ENCODE measurements around the gene IRAG1. TPM values are rescaled to one million over a fixed set of nuclear protein-coding genes. Genes with fewer than 3 reads are reported as not detected.

The IRAG1 gene
- total RNA-seq, 6 experiments from 2014 or later, result 35.5 to 73.3 (median 38.2) TPM

DNA sequence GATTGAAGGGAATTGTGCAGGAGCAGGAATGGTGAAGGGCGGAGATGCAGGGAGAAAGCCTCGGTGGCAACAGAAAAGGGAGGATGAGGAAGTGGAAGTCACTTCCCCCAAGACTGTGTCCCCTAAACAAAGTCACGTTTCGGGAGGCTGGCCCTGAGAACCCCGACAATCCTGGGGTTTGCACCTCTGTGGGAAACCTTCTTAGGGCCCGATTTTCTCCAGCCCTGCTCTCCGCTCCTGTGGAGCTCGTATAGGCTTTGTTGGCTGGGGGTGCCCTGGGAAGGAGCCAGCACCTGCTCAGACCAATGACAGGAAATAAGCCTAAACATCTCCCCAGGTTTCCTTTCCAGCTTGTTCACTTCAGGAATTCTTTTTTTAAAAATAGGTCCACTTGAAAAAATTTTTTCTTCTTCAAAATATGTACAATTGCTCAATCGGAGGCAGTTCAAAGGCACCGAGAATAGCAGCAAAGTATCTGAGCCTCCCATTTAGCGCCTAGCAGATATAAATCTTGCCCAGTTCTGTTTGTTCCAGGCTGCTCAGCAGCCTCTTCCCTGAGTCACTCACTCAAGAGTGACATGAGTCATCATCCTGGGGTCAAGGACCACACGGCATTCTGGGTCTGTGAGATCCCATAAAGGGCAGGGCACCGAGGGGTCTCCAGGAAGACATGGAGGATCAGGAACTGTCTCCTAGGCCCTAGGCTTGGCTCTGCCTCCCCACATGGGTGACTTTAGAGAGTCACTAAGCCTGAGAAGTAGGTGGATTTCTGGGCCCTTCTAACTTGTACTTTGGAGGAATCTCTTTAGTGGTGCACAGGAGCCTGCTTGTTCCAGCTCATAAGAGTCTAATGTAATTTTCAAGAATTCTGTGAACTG, 34.0 kb downstream of the IRAG1 start:
- H3K27ac Mint-ChIP-seq, result peak overlapping the region; percentile 97
- H3K27me3 Mint-ChIP-seq (ENCODE audit: insufficient read depth), result peaks cover 10% of the 10 kb centered on the region
- H3K36me3 Mint-ChIP-seq (ENCODE audit: low read depth), result peaks cover 20% of the 10 kb centered on the region
- H3K4me3 Mint-ChIP-seq, result peak overlapping the region; percentile 43
- H3K9me3 Mint-ChIP-seq, result no peaks in the 10 kb centered on the region
- peaks cover 83% of the 10 kb centered on the region for H3K4me1 Mint-ChIP-seq (ENCODE audit: low read depth)
- peak; percentile 97 for DNase-seq
- TF ChIP-seq, protein P1, sequence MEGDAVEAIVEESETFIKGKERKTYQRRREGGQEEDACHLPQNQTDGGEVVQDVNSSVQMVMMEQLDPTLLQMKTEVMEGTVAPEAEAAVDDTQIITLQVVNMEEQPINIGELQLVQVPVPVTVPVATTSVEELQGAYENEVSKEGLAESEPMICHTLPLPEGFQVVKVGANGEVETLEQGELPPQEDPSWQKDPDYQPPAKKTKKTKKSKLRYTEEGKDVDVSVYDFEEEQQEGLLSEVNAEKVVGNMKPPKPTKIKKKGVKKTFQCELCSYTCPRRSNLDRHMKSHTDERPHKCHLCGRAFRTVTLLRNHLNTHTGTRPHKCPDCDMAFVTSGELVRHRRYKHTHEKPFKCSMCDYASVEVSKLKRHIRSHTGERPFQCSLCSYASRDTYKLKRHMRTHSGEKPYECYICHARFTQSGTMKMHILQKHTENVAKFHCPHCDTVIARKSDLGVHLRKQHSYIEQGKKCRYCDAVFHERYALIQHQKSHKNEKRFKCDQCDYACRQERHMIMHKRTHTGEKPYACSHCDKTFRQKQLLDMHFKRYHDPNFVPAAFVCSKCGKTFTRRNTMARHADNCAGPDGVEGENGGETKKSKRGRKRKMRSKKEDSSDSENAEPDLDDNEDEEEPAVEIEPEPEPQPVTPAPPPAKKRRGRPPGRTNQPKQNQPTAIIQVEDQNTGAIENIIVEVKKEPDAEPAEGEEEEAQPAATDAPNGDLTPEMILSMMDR (IDR thresholded peaks at IDR 0.05), result no peak

DNA sequence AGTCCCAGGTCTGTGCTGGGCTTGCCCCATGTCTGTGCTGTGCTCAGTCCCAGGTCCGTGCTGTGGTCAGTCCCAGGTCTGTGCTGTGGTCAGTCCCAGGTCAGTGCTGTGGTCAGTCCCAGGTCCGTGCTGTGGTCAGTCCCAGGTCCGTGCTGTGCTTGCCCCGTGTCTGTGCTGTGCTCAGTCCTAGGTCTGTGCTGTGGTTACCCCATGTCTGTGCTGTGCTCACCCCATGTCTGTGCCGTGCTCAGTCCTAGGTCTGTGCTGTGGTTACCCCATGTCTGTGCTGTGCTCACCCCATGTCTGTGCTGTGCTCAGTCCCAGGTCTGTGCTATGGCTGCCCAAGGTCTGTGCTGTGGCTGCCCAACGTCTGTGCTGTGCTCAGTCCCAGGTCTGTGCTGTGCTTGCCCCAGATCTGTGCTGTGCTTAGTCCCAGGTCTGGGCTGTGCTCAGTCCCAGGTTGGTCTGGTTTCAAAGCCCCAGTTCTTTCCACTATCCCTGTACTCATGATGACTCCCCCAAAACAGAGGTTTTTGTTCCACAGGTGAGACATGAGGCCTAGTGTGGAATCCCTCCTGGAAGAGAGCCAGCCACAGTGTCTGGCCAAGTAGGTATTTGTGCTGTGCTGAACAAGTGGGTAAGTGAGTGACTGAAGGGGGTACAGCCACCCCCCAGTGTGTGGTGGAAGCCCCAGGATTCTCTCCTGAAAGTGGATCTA, 34.8 kb downstream of the IRAG1 start:
- Mint-ChIP-seq H3K27ac (peak overlapping the region; percentile 97), H3K9me3 (no peaks in the 10 kb centered on the region), H3K27me3 (ENCODE audit: insufficient read depth) (peaks cover 10% of the 10 kb centered on the region), H3K36me3 (ENCODE audit: low read depth) (peaks cover 18% of the 10 kb centered on the region), H3K4me3 (peak overlapping the region; percentile 40), H3K4me1 (ENCODE audit: low read depth) (peaks cover 88% of the 10 kb centered on the region)
- TF ChIP-seq, protein P1 (IDR thresholded peaks at IDR 0.05), result no peak
- no peak for DNase-seq

DNA sequence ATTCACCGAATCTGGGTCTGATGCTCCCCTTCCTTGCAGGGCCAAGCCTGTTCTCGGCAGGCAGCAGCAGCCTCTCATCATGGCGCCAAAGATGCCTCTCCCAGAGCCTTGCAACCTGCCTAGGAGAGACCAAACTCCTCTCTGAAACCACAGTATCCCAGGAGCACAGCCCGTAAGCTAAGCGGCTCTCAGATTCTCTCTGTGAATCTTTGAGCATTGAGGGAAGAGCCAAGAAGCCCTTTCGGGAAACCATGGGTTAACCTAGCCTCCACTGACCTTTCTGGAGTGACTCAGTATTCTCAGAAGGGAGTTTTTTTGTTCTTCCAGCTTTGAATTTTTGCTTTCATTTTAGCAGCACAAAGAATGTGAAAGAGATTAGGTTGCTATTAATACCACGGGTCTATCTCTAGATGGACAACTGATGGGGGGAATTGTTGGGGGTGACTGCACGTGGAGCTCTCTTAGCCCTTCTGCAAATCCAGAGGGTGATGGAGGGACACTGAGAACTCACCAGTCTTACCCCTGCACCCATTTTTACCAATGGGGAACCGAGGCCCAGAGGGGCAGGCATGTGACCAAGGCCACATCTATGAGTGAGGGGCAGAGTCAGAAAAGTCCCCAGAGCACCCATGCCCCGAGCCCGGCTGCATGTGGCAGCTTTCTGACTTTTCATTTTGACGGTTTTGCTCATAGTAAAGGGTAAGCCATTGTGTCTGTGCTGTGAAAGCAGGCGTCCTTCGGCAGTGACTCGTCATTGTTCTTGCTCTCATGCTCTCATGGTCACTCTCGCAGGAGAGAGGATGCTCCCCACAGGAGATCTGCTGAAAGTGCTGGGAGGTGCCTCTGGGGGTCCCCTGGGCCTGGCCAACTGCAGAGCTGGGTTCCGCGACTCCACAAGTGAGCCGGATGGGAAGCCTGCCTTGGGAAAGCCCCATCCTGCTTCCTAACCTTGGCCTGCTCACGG, 36.0 kb downstream of the IRAG1 start:
- Mint-ChIP-seq H3K36me3 (ENCODE audit: low read depth) (peaks cover 14% of the 10 kb centered on the region), H3K4me1 (ENCODE audit: low read depth) (peaks cover 88% of the 10 kb centered on the region), H3K27me3 (ENCODE audit: insufficient read depth) (peaks cover 10% of the 10 kb centered on the region), H3K9me3 (no peaks in the 10 kb centered on the region), H3K27ac (peak overlapping the region; percentile 97), H3K4me3 (peak overlapping the region; percentile 82)
- TF ChIP-seq, protein P1 (IDR thresholded peaks at IDR 0.05), result no peak
- peak; percentile 67 for DNase-seq

DNA sequence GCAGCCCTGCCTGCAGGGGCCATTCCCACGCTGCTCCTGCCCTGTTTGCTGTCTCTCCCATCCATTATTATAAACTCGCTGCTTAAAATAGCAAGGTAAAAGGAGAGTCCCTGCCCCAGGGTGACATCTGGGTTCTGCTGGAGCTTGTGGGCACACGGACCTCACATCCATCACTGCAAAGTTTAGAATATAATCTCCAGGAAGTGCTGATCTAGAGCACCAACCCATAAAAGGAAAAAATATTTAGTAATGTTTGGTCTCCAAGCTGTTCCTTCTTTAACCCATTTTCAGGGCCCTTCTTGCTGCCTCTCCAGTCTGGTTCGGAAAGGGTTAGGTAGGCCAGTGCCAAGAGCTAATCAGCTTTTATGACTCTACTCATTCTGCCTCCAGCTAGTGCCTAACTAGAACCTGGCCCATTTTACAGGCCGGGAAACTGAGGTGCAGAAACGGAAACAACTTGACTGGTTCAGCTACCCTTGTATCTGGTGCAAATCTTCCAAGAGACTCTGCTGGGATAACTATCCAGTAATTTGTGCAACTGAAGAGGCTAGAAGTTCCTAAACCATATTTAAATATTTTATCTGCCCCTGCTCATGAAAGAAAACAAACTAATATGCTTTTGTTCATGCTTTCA, 37.5 kb downstream of the IRAG1 start:
- H3K4me1 Mint-ChIP-seq (ENCODE audit: low read depth), result peaks cover 81% of the 10 kb centered on the region
- H3K36me3 Mint-ChIP-seq (ENCODE audit: low read depth), result peaks cover 11% of the 10 kb centered on the region
- TF ChIP-seq, protein P1 (IDR thresholded peaks at IDR 0.05), result no peak
- H3K27me3 Mint-ChIP-seq (ENCODE audit: insufficient read depth), result peaks cover 10% of the 10 kb centered on the region
- no peak overlapping the region for H3K4me3 Mint-ChIP-seq
- no peaks in the 10 kb centered on the region for H3K9me3 Mint-ChIP-seq
- peak overlapping the region; percentile 97 for H3K27ac Mint-ChIP-seq
- DNase-seq, result no peak

DNA sequence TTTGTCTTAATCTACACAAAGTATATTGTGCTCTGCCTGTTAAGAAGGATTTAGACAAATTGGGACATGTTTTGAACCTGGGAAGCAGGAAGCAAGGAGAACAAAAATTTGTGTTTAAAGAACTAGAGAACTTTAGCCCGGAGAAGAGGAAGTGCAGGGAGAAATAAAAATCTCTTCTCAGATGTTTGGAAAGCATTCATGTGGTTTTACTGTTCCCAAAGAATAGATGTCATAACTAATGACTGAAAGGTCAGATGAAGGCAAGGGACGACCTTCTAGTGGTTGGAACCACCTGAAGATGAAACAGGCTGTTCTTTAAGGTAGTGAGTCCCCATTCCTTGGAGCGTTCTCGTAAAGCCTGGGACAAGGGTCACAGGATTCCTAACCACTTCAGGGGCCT, 38.3 kb downstream of the IRAG1 start:
- Mint-ChIP-seq H3K4me1 (ENCODE audit: low read depth) (peaks cover 73% of the 10 kb centered on the region), H3K36me3 (ENCODE audit: low read depth) (peaks cover 3% of the 10 kb centered on the region), H3K4me3 (no peak overlapping the region), H3K27me3 (ENCODE audit: insufficient read depth) (peaks cover 8% of the 10 kb centered on the region), H3K9me3 (no peaks in the 10 kb centered on the region), H3K27ac (peak overlapping the region; percentile 97)
- TF ChIP-seq, protein P1 (IDR thresholded peaks at IDR 0.05), result no peak
- no peak for DNase-seq

Measured in HFFc6 (cell line).